Endothelial cell of umbilical vein (primary cell): ENCODE data around the gene ABAT.

Source experiments
- EZH2 ChIP-seq: IDR thresholded peaks from 2 replicates; pipeline ENCODE4 v1.6.1; 2012; ENCODE audit warnings: borderline replicate concordance, low read depth, mild to moderate bottlenecking, moderate library complexity, low read length, inconsistent platforms; ENCODE audit not compliant: severe bottlenecking
- JUN ChIP-seq: IDR thresholded peaks from 2 replicates; pipeline ENCODE4 v1.6.1; 2011; ENCODE audit warnings: borderline replicate concordance, low read depth; ENCODE audit not compliant: insufficient read length, insufficient read depth
- MAX ChIP-seq: IDR thresholded peaks from 2 replicates; pipeline ENCODE4 v1.6.1; 2011; ENCODE audit not compliant: insufficient read depth, insufficient read length
- POLR2A ChIP-seq: IDR thresholded peaks from 2 replicates; pipeline ENCODE4 v1.6.1; 2012; ENCODE audit warnings: low read depth, mild to moderate bottlenecking, control low read depth, low read length
- POLR2AphosphoS5 ChIP-seq: IDR thresholded peaks from 2 replicates; pipeline ENCODE4 v1.6.1; 2012; ENCODE audit warnings: low read depth, mild to moderate bottlenecking, control low read depth, low read length, moderate library complexity; ENCODE audit not compliant: insufficient read depth
- TF ChIP-seq, protein P1 (sequence below), 2 donors: IDR thresholded peaks; 1 replicate in 1 of 2; 2 replicates in 1 of 2; pipeline ENCODE4 v1.5.1; 2011; ENCODE audit warnings: low read length in 2 of 2, mild to moderate bottlenecking in 2 of 2, moderate library complexity in 2 of 2, control low read depth in 1 of 2, inconsistent platforms in 1 of 2, low read depth in 1 of 2; ENCODE audit not compliant: insufficient read depth in 1 of 2; ENCODE audit errors: extremely low read depth in 1 of 2

- TF ChIP-seq EZH2: no peak
- TF ChIP-seq, protein P1, sequence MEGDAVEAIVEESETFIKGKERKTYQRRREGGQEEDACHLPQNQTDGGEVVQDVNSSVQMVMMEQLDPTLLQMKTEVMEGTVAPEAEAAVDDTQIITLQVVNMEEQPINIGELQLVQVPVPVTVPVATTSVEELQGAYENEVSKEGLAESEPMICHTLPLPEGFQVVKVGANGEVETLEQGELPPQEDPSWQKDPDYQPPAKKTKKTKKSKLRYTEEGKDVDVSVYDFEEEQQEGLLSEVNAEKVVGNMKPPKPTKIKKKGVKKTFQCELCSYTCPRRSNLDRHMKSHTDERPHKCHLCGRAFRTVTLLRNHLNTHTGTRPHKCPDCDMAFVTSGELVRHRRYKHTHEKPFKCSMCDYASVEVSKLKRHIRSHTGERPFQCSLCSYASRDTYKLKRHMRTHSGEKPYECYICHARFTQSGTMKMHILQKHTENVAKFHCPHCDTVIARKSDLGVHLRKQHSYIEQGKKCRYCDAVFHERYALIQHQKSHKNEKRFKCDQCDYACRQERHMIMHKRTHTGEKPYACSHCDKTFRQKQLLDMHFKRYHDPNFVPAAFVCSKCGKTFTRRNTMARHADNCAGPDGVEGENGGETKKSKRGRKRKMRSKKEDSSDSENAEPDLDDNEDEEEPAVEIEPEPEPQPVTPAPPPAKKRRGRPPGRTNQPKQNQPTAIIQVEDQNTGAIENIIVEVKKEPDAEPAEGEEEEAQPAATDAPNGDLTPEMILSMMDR (IDR thresholded peaks at IDR 0.05; ENCODE audit: extremely low read depth in 1 of 2, insufficient read depth in 1 of 2, low read depth in 1 of 2, low read length in 2 of 2): no peak
- no peak for TF ChIP-seq POLR2AphosphoS5
- no peak for TF ChIP-seq POLR2A
- no peak for TF ChIP-seq JUN
- TF ChIP-seq MAX: no peak
Observed at GRCh38 chr16:8763083-8763482, 88.7 kb downstream of the ABAT start.
